Peyer's patch (tissue), 4 donors: ENCODE measurements around the gene AHDC1. TPM values are rescaled to one million over a fixed set of nuclear protein-coding genes. Genes with fewer than 3 reads are reported as not detected.

Experiments
- DNase-seq, 3 donors: peaks; one replicate each; pipeline ENCODE4 v3.0.0-alpha.2; 2017 to 2019
- H3K27ac ChIP-seq, 4 donors: fragments of 200-600 bp; sonication (generic); one replicate each; pipeline ENCODE4 v1.5.1; 2016 to 2019
- H3K27me3 ChIP-seq, 2 donors: fragments of 200-600 bp; sonication (generic); one replicate each; pipeline ENCODE4 v1.5.1; 2019
- H3K36me3 ChIP-seq, 3 donors: fragments of 200-600 bp; sonication (generic); one replicate each; pipeline ENCODE4 v1.5.1; 2016 to 2019
- H3K4me1 ChIP-seq, 4 donors: fragments of 200-600 bp; sonication (generic); one replicate each; pipeline ENCODE4 v1.5.1; 2016 to 2019
- H3K4me3 ChIP-seq, 4 donors: fragments of 200-600 bp; sonication (generic); 1 replicate in 3 of 4; 2 replicates in 1 of 4; pipeline ENCODE4 v1.5.1; 2016 to 2019; ENCODE audit warnings: mild to moderate bottlenecking in 1 of 4
- H3K9me3 ChIP-seq, 4 donors: fragments of 200-600 bp; sonication (generic); one replicate each; pipeline ENCODE4 v1.5.1; 2016 to 2019; ENCODE audit warnings: mild to moderate bottlenecking in 1 of 4
- POLR2A ChIP-seq, 2 donors: fragments of 450-650 bp; IDR thresholded peaks; one replicate each; pipeline ENCODE4 v1.5.1; 2017; ENCODE audit warnings: antibody characterized with exemption in 2 of 2, mild to moderate bottlenecking in 2 of 2, moderate library complexity in 2 of 2
- total RNA-seq, 4 donors: library from RNA; depleted of rRNA; stranded (reverse); fragments of >200 nt; gene quantifications; one replicate each; pipeline ENCODE4 v1.1.0, GENCODE V29; 2016
- TF ChIP-seq, protein P1 (sequence below), 6 experiments: fragments of 450-650 bp in 4 of 6; fragments of 200-600 bp in 2 of 6; sonication (generic) in 1 of 6; IDR thresholded peaks; one replicate each; pipeline ENCODE4 v1.5.1; 2017 to 2019; ENCODE audit warnings: antibody characterized with exemption in 6 of 6, mild to moderate bottlenecking in 3 of 6, moderate library complexity in 1 of 6

Gene AHDC1, protein sequence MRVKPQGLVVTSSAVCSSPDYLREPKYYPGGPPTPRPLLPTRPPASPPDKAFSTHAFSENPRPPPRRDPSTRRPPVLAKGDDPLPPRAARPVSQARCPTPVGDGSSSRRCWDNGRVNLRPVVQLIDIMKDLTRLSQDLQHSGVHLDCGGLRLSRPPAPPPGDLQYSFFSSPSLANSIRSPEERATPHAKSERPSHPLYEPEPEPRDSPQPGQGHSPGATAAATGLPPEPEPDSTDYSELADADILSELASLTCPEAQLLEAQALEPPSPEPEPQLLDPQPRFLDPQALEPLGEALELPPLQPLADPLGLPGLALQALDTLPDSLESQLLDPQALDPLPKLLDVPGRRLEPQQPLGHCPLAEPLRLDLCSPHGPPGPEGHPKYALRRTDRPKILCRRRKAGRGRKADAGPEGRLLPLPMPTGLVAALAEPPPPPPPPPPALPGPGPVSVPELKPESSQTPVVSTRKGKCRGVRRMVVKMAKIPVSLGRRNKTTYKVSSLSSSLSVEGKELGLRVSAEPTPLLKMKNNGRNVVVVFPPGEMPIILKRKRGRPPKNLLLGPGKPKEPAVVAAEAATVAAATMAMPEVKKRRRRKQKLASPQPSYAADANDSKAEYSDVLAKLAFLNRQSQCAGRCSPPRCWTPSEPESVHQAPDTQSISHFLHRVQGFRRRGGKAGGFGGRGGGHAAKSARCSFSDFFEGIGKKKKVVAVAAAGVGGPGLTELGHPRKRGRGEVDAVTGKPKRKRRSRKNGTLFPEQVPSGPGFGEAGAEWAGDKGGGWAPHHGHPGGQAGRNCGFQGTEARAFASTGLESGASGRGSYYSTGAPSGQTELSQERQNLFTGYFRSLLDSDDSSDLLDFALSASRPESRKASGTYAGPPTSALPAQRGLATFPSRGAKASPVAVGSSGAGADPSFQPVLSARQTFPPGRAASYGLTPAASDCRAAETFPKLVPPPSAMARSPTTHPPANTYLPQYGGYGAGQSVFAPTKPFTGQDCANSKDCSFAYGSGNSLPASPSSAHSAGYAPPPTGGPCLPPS (N-terminal part only)
- total RNA-seq = 10 to 100 TPM in 3 of 4 donors, 1 to 10 TPM in 1; 7.0 to 21.5 (median 12.0) TPM

DNA sequence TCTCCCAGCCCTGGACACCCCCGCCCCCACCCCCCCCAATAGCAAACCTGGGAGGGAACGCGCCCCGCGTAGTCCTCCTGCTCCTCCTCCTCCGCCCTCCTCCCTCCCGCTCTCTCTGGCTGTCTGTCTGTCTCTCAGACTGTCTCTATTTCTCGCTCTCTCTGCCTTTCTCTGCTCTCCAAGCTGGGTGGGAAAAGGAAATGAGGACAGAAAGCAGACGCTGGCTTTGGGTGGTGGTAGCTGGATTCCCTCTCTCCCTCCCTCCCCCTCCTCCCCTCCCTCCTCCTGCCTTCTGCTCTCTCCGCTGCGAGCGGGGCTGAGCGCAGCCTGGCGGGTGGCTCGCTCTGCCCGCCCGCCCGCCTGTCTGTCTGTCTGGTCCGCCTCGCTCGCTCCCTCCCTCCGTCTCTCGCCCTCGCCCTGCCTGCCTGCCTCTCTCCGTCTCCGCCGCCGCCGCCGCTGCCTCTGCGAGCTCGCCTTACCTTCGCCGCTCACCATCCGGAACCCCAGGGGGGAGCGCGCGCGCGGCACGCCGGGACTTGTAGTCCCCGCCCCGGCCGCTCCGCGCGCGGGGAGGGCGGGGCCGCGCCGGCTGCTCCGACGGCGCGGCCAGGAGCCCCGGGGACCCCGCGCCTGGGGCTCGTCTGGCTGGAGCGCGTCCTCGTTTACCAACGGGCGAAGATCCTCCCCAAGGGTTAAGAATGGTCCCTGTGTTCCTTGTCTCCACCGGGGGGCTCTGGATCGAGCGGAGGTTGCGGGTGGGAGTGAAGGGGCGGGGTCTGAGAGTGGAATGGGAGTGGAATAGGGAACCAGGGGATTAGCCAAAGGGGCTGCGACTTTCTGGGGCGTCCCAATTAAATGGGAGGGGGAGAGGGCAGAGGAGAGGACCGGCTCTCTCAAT lies at the start of gene AHDC1:
TSS of gene AHDC1 (minus strand) at position 464 of the 898 bp plus-strand sequence. CDS start 52,029 bp downstream, outside the sequence.
- H3K36me3 ChIP-seq = no peaks in the 10 kb centered on the region
- TF ChIP-seq, protein P1, sequence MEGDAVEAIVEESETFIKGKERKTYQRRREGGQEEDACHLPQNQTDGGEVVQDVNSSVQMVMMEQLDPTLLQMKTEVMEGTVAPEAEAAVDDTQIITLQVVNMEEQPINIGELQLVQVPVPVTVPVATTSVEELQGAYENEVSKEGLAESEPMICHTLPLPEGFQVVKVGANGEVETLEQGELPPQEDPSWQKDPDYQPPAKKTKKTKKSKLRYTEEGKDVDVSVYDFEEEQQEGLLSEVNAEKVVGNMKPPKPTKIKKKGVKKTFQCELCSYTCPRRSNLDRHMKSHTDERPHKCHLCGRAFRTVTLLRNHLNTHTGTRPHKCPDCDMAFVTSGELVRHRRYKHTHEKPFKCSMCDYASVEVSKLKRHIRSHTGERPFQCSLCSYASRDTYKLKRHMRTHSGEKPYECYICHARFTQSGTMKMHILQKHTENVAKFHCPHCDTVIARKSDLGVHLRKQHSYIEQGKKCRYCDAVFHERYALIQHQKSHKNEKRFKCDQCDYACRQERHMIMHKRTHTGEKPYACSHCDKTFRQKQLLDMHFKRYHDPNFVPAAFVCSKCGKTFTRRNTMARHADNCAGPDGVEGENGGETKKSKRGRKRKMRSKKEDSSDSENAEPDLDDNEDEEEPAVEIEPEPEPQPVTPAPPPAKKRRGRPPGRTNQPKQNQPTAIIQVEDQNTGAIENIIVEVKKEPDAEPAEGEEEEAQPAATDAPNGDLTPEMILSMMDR (IDR thresholded peaks at IDR 0.05) = peak in 5 of 6 experiments; percentile 29 to 47 (median 38)
- peak; percentile 52 to 82 for TF ChIP-seq POLR2A (IDR thresholded peaks at IDR 0.05)
- peak within 1 kb of the TSS; percentile 76 to 96 (median 88) for H3K27ac ChIP-seq
- H3K27me3 ChIP-seq = no peaks in the 10 kb centered on the region
- peak; percentile 92 to 97 (median 93) for DNase-seq
- peaks cover 6 to 45% (median 17%) of the 10 kb centered on the region in 4 donors for H3K4me1 ChIP-seq
- H3K4me3 ChIP-seq = peak within 1 kb of the TSS; percentile 86 to 92 (median 88)
- no peaks in the 10 kb centered on the region for H3K9me3 ChIP-seq

DNA sequence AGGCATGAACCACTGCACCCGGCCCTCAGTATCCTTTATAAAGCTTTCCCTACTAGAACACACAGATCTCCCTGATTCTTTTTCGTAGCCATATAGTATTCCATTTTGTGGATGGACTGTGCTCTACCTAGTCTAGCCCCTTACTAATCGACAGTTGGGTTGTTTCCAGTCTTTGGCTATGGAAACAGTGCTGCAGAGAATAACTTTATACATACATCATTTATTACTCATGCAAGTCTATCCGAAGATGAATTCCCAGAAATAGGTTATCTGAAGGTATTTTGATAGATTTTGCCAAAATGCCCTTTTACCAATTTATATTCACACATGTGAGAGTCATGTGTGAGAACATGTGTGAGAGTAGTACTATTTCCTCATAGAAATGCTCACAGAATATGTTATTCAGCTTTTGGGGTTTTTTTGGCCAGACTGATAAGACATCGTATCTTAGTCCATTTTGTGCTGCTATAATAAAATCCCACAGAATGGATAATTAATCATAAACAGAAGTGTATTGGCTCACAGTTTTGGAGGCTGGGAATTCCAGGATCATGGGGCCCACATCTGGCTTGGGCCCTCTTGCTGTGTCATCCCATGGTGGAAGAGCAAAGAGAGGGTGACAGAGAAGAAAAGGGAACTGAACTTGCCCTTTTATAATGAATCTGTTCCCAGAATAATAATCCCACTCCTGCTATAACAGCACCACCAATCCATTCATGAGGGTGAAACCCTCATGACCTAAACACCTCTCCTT lies 48.3 kb upstream of the AHDC1 start:
- Histone ChIP-seq H3K36me3 (no peaks in the 10 kb centered on the region), H3K9me3 (no peaks in the 10 kb centered on the region), H3K4me1 (peaks cover 0 to 13% (median 0%) of the 10 kb centered on the region in 4 donors), H3K27me3 (no peaks in the 10 kb centered on the region), H3K27ac (no peak overlapping the region), H3K4me3 (no peak overlapping the region)
- no peak for TF ChIP-seq POLR2A (IDR thresholded peaks at IDR 0.05)
- TF ChIP-seq, protein P1 (IDR thresholded peaks at IDR 0.05) = no peak
- no peak for DNase-seq

DNA sequence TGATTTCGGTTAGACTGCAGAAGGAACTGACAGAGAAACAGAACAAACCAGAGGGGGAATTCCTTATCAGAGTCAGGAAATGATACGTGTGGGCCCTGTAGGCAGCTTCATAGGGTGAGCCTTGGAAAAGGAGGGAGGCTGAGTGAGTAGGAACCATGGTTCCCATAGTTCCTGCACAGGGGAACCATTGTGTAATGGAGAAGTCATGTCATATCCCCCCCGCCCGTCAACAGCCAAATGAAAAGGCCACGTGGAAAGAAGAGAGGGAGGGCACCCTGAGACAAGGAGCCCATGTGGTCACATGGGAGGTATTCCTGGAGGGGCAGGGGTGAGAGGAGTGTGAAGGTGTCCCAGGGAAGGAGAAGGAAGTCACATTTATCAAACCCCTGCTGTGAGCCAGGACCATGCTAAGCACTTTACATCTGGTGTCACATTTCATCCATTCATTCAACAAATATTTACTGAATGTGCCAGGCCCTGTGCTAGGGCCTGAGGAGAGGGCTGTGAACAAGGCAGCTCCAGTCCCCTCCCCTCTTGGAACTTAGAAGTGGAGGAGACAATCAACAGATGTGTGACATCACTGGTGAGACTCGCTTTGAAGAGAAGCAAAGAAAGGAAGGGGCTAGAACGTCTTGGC lies 46.7 kb upstream of the AHDC1 start:
- H3K9me3 ChIP-seq = no peaks in the 10 kb centered on the region
- H3K4me3 ChIP-seq = no peak overlapping the region
- peaks cover 0 to 13% (median 0%) of the 10 kb centered on the region in 4 donors for H3K4me1 ChIP-seq
- DNase-seq = no peak
- H3K27me3 ChIP-seq = no peaks in the 10 kb centered on the region
- no peaks in the 10 kb centered on the region for H3K36me3 ChIP-seq
- TF ChIP-seq, protein P1 (IDR thresholded peaks at IDR 0.05) = no peak
- no peak for TF ChIP-seq POLR2A (IDR thresholded peaks at IDR 0.05)
- no peak overlapping the region for H3K27ac ChIP-seq

DNA sequence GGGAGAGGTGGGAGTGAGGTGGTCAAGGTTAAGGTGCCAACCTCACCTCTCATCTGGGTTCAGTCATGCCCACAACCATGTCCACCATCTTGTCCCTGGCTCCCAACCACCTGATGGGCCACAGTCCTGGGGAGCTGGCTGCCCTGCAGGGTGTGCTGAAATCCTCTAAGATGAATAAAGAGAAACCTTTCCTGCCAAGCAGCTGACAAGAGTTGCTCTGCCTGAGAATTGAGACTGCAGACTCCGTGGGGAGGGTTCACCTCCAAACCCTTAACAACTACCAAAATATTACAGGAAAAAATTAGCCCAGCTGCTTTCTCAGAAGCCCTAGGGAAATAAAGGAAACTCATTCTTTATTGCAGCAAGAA lies 46.2 kb upstream of the AHDC1 start:
- Histone ChIP-seq H3K4me3 (no peak overlapping the region), H3K9me3 (no peaks in the 10 kb centered on the region), H3K36me3 (no peaks in the 10 kb centered on the region), H3K27ac (no peak overlapping the region), H3K4me1 (peaks cover 0 to 13% (median 0%) of the 10 kb centered on the region in 4 donors), H3K27me3 (no peaks in the 10 kb centered on the region)
- TF ChIP-seq POLR2A (IDR thresholded peaks at IDR 0.05) = no peak
- TF ChIP-seq, protein P1 (IDR thresholded peaks at IDR 0.05) = no peak
- DNase-seq = no peak
